DND-41 (cell line): ENCODE data around the gene CELF5.

Experiments
- ATAC-seq: fragments of 200-7000 bp; cut with Tn5 transposase; 3 replicates; pipeline ENCODE4 v1.9.1; 2021; ENCODE audit warnings: low read depth; ENCODE audit not compliant: insufficient read depth
- DNase-seq: peaks from one replicate; pipeline ENCODE4 v3.0.0-alpha.2; 2020
- H2AFZ ChIP-seq: 2 replicates; pipeline ENCODE4 v1.6.0; 2012; ENCODE audit warnings: low read depth, low read length
- H3K27ac ChIP-seq: 2 replicates; pipeline ENCODE4 v1.5.1; 2012; ENCODE audit warnings: low read length, inconsistent platforms
- H3K27me3 ChIP-seq: fragments of 200-600 bp; sonication (generic); 2 replicates; pipeline ENCODE4 v1.6.0; 2012; ENCODE audit warnings: low read length, mild to moderate bottlenecking, inconsistent platforms; ENCODE audit not compliant: insufficient read depth, poor library complexity
- H3K36me3 ChIP-seq: 2 replicates; pipeline ENCODE4 v1.5.1; 2012; ENCODE audit warnings: low read length, inconsistent platforms; ENCODE audit not compliant: insufficient read depth
- H3K4me1 ChIP-seq: 2 replicates; pipeline ENCODE4 v1.5.1; 2012; ENCODE audit warnings: mild to moderate bottlenecking, low read length; ENCODE audit not compliant: insufficient read depth
- H3K4me2 ChIP-seq: 2 replicates; pipeline ENCODE4 v1.6.0; 2012; ENCODE audit warnings: mild to moderate bottlenecking, moderate library complexity, low read length, inconsistent platforms; ENCODE audit not compliant: insufficient read depth
- H3K4me3 ChIP-seq, 2 experiments: fragments of 200-600 bp in 1 of 2; shearing (Covaris generic) in 1 of 2; 2 replicates each; pipeline ENCODE4 v1.5.1; 2012 to 2016; ENCODE audit warnings: inconsistent platforms in 2 of 2, low read length in 2 of 2, mild to moderate bottlenecking in 2 of 2, low read depth in 1 of 2, moderate library complexity in 1 of 2
- H3K79me2 ChIP-seq: 2 replicates; pipeline ENCODE4 v1.6.0; 2012; ENCODE audit warnings: low read length, inconsistent platforms; ENCODE audit not compliant: insufficient read depth
- H3K9ac ChIP-seq: 2 replicates; pipeline ENCODE4 v1.6.0; 2012; ENCODE audit warnings: low read depth, mild to moderate bottlenecking, inconsistent platforms, low read length, moderate library complexity
- H3K9me3 ChIP-seq: 2 replicates; pipeline ENCODE4 v1.5.1; 2012; ENCODE audit warnings: low read length, moderate library complexity, mild to moderate bottlenecking, inconsistent platforms; ENCODE audit not compliant: insufficient read depth, severe bottlenecking
- H4K20me1 ChIP-seq: 2 replicates; pipeline ENCODE4 v1.6.0; 2012; ENCODE audit warnings: low read length; ENCODE audit not compliant: insufficient read depth
- EZH2 ChIP-seq: IDR thresholded peaks from 3 replicates; pipeline ENCODE4 v1.6.1; 2012; ENCODE audit warnings: borderline replicate concordance, low read depth, mild to moderate bottlenecking, moderate library complexity, low read length, inconsistent platforms; ENCODE audit not compliant: severe bottlenecking
- TF ChIP-seq, protein P1 (sequence below): IDR thresholded peaks from 2 replicates; pipeline ENCODE4 v1.5.1; 2012; ENCODE audit warnings: borderline replicate concordance, low read length, moderate library complexity, mild to moderate bottlenecking; ENCODE audit not compliant: poor library complexity, severe bottlenecking; ENCODE audit errors: extremely low read depth

CELF5 gene

GRCh38 chr19:3316659-3317207 lies 92.3 kb downstream of the CELF5 start:
- Histone ChIP-seq H3K79me2 (no peaks in the 10 kb centered on the region), H4K20me1 (no peaks in the 10 kb centered on the region), H3K27me3 (no peaks in the 10 kb centered on the region), H2AFZ (no peak overlapping the region), H3K9ac (no peak overlapping the region), H3K36me3 (no peaks in the 10 kb centered on the region), H3K27ac (no peak overlapping the region), H3K4me3 (no peak overlapping the region), H3K4me1 (no peaks in the 10 kb centered on the region), H3K4me2 (no peak overlapping the region), H3K9me3 (no peaks in the 10 kb centered on the region)
- ATAC-seq (no peak), DNase-seq (no peak)
- TF ChIP-seq EZH2: no peak
- TF ChIP-seq, protein P1, sequence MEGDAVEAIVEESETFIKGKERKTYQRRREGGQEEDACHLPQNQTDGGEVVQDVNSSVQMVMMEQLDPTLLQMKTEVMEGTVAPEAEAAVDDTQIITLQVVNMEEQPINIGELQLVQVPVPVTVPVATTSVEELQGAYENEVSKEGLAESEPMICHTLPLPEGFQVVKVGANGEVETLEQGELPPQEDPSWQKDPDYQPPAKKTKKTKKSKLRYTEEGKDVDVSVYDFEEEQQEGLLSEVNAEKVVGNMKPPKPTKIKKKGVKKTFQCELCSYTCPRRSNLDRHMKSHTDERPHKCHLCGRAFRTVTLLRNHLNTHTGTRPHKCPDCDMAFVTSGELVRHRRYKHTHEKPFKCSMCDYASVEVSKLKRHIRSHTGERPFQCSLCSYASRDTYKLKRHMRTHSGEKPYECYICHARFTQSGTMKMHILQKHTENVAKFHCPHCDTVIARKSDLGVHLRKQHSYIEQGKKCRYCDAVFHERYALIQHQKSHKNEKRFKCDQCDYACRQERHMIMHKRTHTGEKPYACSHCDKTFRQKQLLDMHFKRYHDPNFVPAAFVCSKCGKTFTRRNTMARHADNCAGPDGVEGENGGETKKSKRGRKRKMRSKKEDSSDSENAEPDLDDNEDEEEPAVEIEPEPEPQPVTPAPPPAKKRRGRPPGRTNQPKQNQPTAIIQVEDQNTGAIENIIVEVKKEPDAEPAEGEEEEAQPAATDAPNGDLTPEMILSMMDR: no peak

DNA sequence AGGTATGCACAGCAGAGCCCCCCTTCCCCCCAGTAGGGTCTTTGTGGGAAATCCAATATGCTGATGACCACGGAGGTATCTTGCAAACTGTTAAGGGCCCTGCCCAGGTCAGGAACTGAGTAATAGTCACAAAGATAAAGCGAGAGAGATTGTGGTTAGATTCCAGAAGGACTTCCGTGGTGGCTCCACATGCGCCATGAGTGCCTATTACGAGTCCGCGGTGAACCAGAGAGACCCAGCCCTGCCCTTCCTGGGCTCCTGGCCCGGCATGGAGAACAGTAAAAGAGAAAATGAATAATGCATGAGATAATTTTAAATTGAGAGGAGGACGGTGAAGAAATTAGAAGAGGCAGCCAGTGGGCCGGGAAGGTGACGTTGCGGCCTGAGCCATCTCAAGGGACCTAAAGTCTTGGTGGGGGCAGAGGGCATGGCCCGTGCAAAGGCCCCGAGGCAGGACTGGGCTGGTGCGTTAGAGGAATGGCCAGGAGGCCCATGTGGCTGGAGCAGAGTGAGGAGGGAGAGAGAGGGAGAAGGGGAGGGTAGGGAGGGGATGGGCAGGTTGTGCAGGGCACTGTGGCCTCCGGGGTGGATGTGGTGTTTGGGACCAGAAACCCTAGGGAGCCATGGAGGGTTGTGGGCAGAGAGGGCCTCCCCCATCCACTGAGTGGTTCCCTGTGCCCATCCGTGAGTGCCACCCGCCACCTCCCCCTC lies 95.3 kb downstream of the CELF5 start:
- no peak overlapping the region for H3K27ac ChIP-seq
- no peak for TF ChIP-seq EZH2
- TF ChIP-seq, protein P1: no peak
- H3K36me3 ChIP-seq: no peaks in the 10 kb centered on the region
- H2AFZ ChIP-seq: no peak overlapping the region
- no peak overlapping the region for H3K9ac ChIP-seq
- H4K20me1 ChIP-seq: no peaks in the 10 kb centered on the region
- H3K4me2 ChIP-seq: no peak overlapping the region
- H3K27me3 ChIP-seq: no peaks in the 10 kb centered on the region
- DNase-seq (no peak), ATAC-seq (no peak)
- no peaks in the 10 kb centered on the region for H3K9me3 ChIP-seq
- no peaks in the 10 kb centered on the region for H3K79me2 ChIP-seq
- H3K4me1 ChIP-seq: no peaks in the 10 kb centered on the region
- no peak overlapping the region for H3K4me3 ChIP-seq

DNA sequence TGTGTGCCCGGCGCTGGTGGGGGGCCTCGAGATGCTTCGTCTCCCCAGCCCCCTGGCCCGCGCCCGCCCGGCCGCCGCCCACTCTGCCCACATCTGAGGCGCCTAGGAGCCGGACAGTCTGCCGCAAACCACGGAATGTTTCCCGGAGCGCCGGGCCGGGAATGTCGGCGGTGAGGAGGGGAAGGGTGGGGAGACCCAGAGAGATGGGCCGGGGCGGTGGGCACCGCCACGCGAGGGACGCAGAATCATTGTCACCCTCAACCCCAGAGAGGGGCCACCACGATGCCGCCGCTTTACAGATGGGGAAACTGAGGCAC lies 95.9 kb downstream of the CELF5 start:
- Histone ChIP-seq H3K4me1 (no peaks in the 10 kb centered on the region), H3K4me2 (no peak overlapping the region), H3K4me3 (no peak overlapping the region), H3K9me3 (no peaks in the 10 kb centered on the region), H3K9ac (no peak overlapping the region), H3K36me3 (no peaks in the 10 kb centered on the region), H4K20me1 (no peaks in the 10 kb centered on the region), H3K27ac (no peak overlapping the region), H3K79me2 (no peaks in the 10 kb centered on the region), H3K27me3 (no peaks in the 10 kb centered on the region), H2AFZ (no peak overlapping the region)
- ATAC-seq (no peak), DNase-seq (no peak)
- TF ChIP-seq EZH2: no peak
- TF ChIP-seq, protein P1: no peak
